ENCODE measurements around the gene LCN12.
A peak's percentile ranks its signal among the peaks of the same experiment; 100 is the strongest.

The LCN12 gene

GRCh38 chr9:136958898-136959850 lies 7.1 kb downstream of the LCN12 start:
- DNase-seq = no peak

GRCh38 chr9:136960212-136960937 lies 8.3 kb downstream of the LCN12 start:
- no peak for DNase-seq

- no peak for DNase-seq
These were observed 8.8 kb downstream of the LCN12 start for GRCh38 chr9:136960938-136961275.

- DNase-seq = no peak
These were observed 9.4 kb downstream of the LCN12 start for GRCh38 chr9:136961279-136962065.

GRCh38 chr9:136962163-136962562 lies 10.1 kb downstream of the LCN12 start:
- DNase-seq = no peak

GRCh38 chr9:136962701-136963248 lies 10.7 kb downstream of the LCN12 start:
- DNase-seq = no peak

- no peak for DNase-seq
These were observed 11.3 kb downstream of the LCN12 start for GRCh38 chr9:136963341-136963740.

- no peak for DNase-seq
These were observed 11.7 kb downstream of the LCN12 start for GRCh38 chr9:136963751-136964150.

GRCh38 chr9:136964171-136964689 lies 12.2 kb downstream of the LCN12 start:
- no peak for DNase-seq

GRCh38 chr9:136964833-136965422 lies 12.9 kb downstream of the LCN12 start:
- no peak for DNase-seq

- peak; percentile 39 for DNase-seq
These were observed 13.9 kb downstream of the LCN12 start for GRCh38 chr9:136965771-136966484.

- DNase-seq = no peak
These were observed 16.5 kb downstream of the LCN12 start for GRCh38 chr9:136968333-136969127.

- no peak for DNase-seq
These were observed 17.1 kb downstream of the LCN12 start for GRCh38 chr9:136969150-136969549.

GRCh38 chr9:136969774-136970173 lies 17.7 kb downstream of the LCN12 start:
- no peak for DNase-seq

- DNase-seq = no peak
These were observed 18.3 kb downstream of the LCN12 start for GRCh38 chr9:136970361-136970760.

- no peak for DNase-seq
These were observed 19.7 kb downstream of the LCN12 start for GRCh38 chr9:136971746-136972145.

GRCh38 chr9:136972335-136972734 lies 20.3 kb downstream of the LCN12 start:
- DNase-seq = no peak

GRCh38 chr9:136972743-136973142 lies 20.7 kb downstream of the LCN12 start:
- DNase-seq = no peak

- no peak for DNase-seq
These were observed 21.8 kb downstream of the LCN12 start for GRCh38 chr9:136973618-136974617.

Data from activated T-cell treated with anti-CD3 and anti-CD28 coated beads, Interleukin-2, amount 50 U/mL, for 1 hour (primary cell).